Mucosa of descending colon (tissue), 3 donors: ENCODE data around the gene NPRL2. TPM values are rescaled to one million over a fixed set of nuclear protein-coding genes. Genes with fewer than 3 reads are reported as not detected.

ENCODE experiments used
- ATAC-seq: fragments of 200-7000 bp; cut with Tn5 transposase; one replicate; pipeline ENCODE4 v1.9.1; 2020; ENCODE audit warnings: mild to moderate bottlenecking, moderate library complexity
- DNase-seq, 3 donors: peaks; one replicate each; pipeline ENCODE4 v3.0.0-alpha.2; 2020
- H3K36me3 ChIP-seq: fragments of 200-600 bp; one replicate; pipeline ENCODE4 v1.8.0; 2021; ENCODE audit warnings: low read depth, mild to moderate bottlenecking
- H3K4me1 ChIP-seq: fragments of 200-600 bp; one replicate; pipeline ENCODE4 v1.8.0; 2021; ENCODE audit warnings: low read depth, mild to moderate bottlenecking
- H3K4me3 ChIP-seq: fragments of 200-600 bp; one replicate; pipeline ENCODE4 v1.8.0; 2021; ENCODE audit warnings: mild to moderate bottlenecking
- H3K9me3 ChIP-seq: fragments of 200-600 bp; one replicate; pipeline ENCODE4 v1.8.0; 2021; ENCODE audit warnings: mild to moderate bottlenecking
- CTCF ChIP-seq: fragments of 200-600 bp; IDR thresholded peaks from one replicate; pipeline ENCODE4 v1.8.0; 2022; ENCODE audit warnings: antibody characterized with exemption, mild to moderate bottlenecking
- intact Hi-C, 2 donors: fragments of 100-400 bp; cut with DNase I in 1 of 2; cut with micrococcal nuclease in 1 of 2; formaldehyde crosslinking; loops; one replicate each; pipeline versions ENCODE4 v1.11.0 to v1.11.1; 2022; cut with DNase I, micrococcal nuclease
- total RNA-seq, 3 donors: library from RNA; stranded (reverse); fragmentation: NEBNext Ultra II Directional in 2 of 3; extraction: Animal tissue kit (Norgen Biotek cat#: 25700) in 2 of 3; gene quantifications; one replicate each; pipeline versions ENCODE4 v1.2.1 to v1.2.4, GENCODE V29; 2021 to 2023
- donor health status: DM: no; HTN: no; CAD: no; lungs with moderate emphysema.
- donor health status: DM: no; HTN: no; CAD: no.
- donor health status: DM: no; HTN: yes; CAD: no.

NPRL2 gene
- total RNA-seq, 3 donors from 2014 or later: 20.2 to 32.9 (median 25.0) TPM

- no peak for TF ChIP-seq CTCF
- no peak for ATAC-seq
- Histone ChIP-seq H3K9me3 (no peaks in the 10 kb centered on the region), H3K4me3 (no peak overlapping the region), H3K36me3 (peaks cover 8% of the 10 kb centered on the region), H3K4me1 (peaks cover 41% of the 10 kb centered on the region)
- intact Hi-C loops: no loop called here
- no peak for DNase-seq
Measured at GRCh38 chr3:50333744-50334328, 16.7 kb downstream of the NPRL2 start.

- H3K36me3 ChIP-seq: peaks cover 8% of the 10 kb centered on the region
- DNase-seq (no peak), ATAC-seq (no peak)
- no peak overlapping the region for H3K4me3 ChIP-seq
- intact Hi-C loops: no loop called here
- H3K9me3 ChIP-seq: no peaks in the 10 kb centered on the region
- no peak for TF ChIP-seq CTCF
- peaks cover 42% of the 10 kb centered on the region for H3K4me1 ChIP-seq
Measured at GRCh38 chr3:50331364-50331907, 19.1 kb downstream of the NPRL2 start.

DNA sequence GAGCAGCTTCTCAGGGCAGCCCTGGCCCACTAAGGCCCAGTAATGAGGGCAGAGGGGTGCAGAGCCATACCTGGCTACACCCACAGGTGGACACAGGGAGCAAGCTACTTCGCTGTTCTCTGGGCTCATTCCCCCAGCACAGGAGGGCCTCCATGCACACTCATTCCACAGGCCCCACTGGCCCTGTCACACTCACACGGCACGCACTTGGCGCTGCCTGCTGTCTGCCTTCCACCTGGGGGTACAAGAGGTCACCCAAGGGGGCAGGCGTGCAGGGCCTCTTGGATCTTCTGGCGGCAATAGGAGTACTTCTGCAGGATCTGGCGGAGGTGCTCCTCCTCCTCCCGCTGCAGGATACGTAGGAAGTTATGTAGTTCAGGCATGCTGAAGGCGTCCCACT lies 20.2 kb downstream of the NPRL2 start:
- Histone ChIP-seq H3K4me1 (peaks cover 32% of the 10 kb centered on the region), H3K9me3 (no peaks in the 10 kb centered on the region), H3K36me3 (peaks cover 8% of the 10 kb centered on the region), H3K4me3 (no peak overlapping the region)
- TF ChIP-seq CTCF: no peak
- ATAC-seq (no peak), DNase-seq (no peak)
- intact Hi-C loops: no loop called here

DNA sequence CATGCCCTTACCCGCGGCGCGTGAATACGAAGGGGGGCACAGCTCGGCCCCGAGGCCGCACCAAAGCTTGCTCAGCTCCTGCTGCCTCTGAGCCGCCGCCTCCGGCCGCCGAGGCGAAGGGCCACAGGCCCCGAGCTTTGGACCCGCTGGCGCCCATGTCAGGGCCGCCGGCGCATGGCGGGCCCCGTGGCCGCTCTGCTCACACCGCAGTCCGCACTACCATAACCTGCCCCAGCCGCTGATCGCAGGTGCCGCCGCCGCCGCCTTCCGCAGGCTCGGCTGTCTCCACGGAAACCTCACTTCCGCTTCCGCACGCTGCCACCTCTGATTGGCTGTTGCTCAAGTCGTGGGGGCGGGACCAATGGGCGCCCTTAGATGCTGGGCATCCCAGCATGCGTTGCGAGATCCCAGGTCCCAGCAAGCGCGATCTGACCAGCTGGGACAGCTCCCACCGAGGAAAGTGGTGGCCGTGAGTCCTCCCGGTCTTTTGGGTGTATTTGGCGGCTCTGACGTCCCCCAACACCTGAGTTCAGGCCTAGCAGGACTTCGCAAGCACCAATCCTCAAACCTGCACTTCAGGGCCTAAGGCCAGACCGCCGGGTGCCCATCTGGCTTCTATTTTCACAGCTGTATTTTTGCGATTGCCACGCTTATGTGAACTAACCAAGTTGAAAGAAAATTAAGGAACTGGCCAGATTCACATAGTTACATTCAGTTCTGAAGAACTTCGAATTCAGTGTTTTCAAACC lies 22.5 kb downstream of the NPRL2 start, which contains the start of gene TUSC2:
TSS of gene TUSC2 (minus strand) at position 281 of the 749 bp plus-strand sequence. CDS start at position 157, 124 bp downstream.
- DNase-seq: peak; percentile 97 to 100 (median 98)
- peak; percentile 97 for ATAC-seq
- intact Hi-C loops: no loop called here
- H3K9me3 ChIP-seq: no peaks in the 10 kb centered on the region
- TF ChIP-seq CTCF: no peak
- H3K4me1 ChIP-seq: peaks cover 18% of the 10 kb centered on the region
- peaks cover 8% of the 10 kb centered on the region for H3K36me3 ChIP-seq
- H3K4me3 ChIP-seq: peak within 1 kb of the TSS; percentile 60

DNA sequence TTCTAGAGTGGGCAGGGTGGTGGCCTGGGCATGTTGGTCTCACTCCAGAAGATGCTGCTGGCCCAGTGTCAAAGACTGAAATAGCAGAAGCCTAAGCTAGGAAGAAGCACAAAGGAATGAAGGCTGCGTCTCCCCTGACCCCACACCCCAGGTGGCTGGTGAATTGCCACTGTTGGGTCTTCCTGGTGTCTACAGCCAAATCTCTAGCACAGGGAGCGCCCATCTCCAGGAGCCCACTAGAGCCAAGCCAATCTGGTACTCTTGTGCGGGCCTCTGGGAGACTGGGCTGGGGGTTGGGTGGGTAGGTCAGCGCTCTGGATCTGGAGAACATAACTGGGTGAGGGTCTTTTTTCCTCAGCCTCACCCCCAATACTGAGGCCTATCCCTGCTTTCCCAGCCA lies 23.4 kb downstream of the NPRL2 start:
- DNase-seq (no peak), ATAC-seq (no peak)
- H3K36me3 ChIP-seq: peaks cover 8% of the 10 kb centered on the region
- no peak for TF ChIP-seq CTCF
- H3K4me1 ChIP-seq: peaks cover 18% of the 10 kb centered on the region
- intact Hi-C loops: no loop called here
- no peaks in the 10 kb centered on the region for H3K9me3 ChIP-seq
- H3K4me3 ChIP-seq: no peak overlapping the region
